GM12874 (cell line): ENCODE data around the gene BTAF1.

ENCODE experiments used
- TF ChIP-seq, protein P1 (sequence below): IDR thresholded peaks from 2 replicates; pipeline ENCODE4 v1.5.1; 2011; ENCODE audit warnings: low read depth, mild to moderate bottlenecking, control low read depth, low read length, moderate library complexity; ENCODE audit not compliant: insufficient read depth

BTAF1 gene

DNA sequence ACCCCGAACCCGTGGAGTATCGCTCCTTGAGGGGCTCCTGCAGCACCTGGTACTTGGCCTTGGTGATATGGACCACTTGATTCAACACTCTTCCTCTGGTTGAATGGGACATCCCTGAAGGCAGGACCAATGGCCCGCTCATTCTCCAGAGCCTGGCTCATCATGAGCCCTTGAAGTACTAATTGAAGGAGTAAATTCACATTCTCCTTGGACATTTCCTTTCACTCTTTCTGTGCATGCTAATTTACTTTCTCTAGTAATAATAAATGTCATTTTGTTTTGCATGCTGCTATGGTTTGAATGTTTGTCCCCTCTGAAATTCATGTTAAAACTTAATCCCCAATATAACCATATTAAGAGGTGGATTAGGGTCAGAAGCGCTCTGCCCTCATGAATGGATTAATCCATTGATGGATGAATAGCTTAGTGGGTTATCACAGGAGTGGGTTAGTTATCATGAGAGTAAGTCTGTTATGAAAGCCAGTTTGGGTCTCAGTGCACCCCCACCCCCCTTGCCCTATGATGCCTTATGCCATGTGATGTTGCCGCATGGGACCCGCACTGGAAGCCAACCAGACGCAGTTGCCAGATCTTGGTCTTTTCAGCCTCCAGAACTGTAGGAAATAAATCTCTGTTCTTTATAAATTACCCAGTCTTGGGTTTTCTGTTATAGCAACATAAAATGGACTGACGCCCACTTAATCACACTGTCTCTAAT, 38.0 kb upstream of the BTAF1 start:
- TF ChIP-seq, protein P1, sequence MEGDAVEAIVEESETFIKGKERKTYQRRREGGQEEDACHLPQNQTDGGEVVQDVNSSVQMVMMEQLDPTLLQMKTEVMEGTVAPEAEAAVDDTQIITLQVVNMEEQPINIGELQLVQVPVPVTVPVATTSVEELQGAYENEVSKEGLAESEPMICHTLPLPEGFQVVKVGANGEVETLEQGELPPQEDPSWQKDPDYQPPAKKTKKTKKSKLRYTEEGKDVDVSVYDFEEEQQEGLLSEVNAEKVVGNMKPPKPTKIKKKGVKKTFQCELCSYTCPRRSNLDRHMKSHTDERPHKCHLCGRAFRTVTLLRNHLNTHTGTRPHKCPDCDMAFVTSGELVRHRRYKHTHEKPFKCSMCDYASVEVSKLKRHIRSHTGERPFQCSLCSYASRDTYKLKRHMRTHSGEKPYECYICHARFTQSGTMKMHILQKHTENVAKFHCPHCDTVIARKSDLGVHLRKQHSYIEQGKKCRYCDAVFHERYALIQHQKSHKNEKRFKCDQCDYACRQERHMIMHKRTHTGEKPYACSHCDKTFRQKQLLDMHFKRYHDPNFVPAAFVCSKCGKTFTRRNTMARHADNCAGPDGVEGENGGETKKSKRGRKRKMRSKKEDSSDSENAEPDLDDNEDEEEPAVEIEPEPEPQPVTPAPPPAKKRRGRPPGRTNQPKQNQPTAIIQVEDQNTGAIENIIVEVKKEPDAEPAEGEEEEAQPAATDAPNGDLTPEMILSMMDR, result no peak

DNA sequence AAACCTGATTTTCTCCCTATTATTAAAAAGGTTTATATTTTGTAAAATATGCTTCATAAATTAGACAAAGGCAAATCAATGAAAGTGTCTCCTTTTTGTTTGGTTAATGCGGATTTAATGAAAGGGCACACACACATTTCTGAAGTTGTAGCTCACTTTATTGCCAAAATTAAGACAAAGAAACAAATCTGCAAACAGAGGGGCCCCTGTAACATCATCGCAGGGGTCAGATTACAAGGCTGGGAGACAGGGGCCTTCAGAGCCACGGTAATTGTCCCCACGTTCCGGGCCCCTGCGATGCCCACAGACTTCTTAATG, 36.7 kb upstream of the BTAF1 start:
- TF ChIP-seq, protein P1, result no peak

DNA sequence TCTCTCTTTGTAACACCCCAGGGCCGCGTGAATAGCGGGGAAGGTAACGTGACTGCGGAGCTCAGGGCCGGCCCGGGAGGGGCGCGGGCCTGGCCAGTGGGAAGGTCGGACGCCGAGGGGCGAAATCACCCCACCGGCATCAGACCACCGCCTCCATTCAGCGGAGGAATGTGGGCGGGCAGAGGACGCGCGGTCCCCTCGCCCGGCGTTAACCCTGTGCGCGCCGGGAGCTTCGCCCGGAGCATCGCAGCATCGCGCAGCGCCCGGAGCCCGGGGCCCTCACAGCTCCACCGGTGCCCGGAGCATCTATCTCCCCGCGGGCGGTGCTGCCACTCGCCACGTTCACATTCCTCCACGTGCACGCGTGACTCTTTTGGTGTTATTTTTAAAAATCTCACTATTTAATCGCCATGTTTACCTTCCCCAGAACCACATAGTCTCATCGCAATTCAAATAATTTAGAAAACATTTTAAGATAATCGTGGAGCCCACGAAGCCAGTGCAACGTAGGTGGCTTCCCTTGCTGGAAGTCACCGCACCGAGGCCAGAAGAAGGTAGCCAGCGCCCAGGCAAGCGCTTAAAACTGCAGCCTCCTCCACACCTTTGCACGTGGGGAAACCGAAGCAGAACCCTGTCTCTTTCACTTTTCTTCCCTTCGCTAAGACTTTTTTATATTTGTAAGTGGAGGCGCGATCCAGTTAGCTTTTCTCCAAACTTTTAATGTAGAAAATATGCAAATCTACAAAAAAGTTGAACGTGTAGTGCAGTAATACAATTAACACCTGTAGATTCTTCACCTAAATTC, 36.1 kb upstream of the BTAF1 start:
- TF ChIP-seq, protein P1, result no peak

DNA sequence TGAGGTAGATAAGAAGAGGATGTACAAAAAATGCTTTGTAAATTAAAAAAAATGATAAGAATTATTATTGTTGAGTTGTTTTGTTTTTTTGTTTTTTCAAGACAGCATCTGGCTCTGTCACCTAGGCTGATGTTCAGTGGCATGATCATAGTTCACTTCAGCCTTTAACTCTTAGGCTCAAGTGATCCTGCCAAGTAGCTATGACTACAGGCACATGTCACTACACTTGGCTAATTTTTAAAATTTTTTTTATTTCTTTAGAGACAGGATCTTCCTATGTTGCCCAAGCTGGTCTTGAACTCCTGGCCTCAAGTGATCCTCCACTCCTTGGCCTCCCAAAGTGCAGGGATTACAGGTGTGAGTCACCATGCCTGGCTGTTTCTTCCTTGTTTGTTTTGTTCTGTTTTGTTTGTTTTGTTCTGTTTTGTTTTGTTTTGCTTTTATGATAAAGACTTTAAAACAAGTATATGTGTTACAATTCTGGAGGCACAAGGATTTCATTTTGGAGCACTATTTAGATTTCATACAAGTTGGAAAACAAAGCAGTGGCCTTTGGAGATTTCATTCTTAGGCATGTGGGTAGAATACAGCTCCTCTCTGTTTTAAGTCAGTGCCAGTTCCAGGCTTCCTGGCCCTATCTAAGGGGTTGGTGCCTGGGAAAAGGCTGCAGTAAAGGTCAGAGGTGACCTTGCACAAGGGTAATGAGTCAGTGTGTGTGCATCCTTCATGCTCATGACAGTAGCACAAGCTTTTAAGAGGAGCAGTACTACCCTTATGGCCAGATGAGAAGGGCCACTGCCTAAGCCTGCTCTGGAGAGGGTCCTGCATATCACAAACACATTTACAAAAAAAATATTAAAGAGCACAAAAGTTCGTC, 32.2 kb upstream of the BTAF1 start:
- TF ChIP-seq, protein P1, result no peak

DNA sequence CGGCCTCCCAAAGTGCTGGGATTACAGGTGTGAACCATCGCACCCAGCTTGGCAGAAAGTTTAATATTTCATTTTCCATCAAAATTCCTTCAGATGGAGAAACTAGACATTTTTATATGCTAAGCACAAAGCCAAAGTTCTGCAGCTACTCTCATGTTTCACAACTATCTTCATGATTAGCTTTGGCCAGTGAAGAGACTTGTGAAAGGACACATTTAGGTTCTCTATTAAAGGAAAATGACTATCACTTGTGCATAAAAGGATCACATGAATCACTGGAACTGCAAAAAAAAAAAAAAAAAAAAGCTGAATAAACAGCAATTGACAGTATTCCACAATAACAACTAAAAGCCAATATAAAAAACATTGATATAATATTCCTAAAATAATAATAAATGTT, 30.5 kb upstream of the BTAF1 start:
- TF ChIP-seq, protein P1, result no peak

DNA sequence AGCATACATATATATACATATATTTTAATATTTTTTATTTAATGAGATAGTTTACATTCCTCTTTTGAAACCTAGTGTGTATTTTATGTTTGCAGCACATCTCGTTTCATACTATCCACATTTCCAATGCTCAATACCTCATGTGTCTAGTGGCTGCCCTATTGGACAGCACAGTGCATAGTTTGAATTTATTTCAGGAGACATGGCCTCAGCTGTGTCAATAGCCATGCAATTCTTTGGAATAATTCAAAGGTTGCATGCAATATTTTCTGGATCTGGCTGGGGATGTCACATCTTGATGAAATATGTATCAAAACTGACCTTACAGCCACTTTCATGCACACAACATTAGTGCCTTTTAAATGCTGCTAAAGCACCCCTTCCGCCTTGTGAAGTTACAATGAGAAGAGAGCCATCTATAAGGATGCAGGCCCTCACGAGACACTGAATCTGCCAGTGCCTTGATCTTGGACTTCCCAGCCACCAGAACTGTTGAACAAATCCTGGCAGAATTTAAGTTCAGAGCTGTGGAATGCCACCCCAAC, 27.3 kb upstream of the BTAF1 start:
- TF ChIP-seq, protein P1, result no peak

DNA sequence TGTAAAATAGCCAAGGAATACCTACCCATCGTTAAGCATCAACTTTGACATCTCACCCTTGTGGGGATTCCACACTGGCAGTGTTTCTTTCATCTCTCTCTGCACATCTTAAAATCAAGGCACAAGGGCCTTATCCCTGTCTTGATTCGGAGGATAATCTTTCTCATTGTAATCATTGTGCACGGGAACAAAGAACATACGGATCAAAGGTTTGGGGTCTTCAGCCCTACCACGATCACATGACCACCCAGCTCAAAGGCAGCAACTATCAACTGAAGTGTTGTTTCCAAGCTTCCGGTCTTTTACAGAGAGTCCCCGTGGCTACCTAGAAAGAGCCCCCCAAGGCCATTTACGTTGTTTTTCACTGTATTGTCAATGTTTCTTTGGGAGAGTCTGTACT, 26.1 kb upstream of the BTAF1 start:
- TF ChIP-seq, protein P1, result no peak
